ENCODE results near the gene CCDC28B. TPM values are rescaled to one million over a fixed set of nuclear protein-coding genes. Genes with fewer than 3 reads are reported as not detected.

Gene CCDC28B
- total RNA-seq, 3 donors from 2014 or later (not counting 1 experiment from before 2014, with no cell fraction given), result 19.3 to 30.6 (median 19.8) TPM

GRCh38 chr1:32240140-32240951, 40.0 kb downstream of the CCDC28B start:
- H3K4me1 ChIP-seq (ENCODE audit: control insufficient read depth, insufficient read depth, low read length), result peaks cover 26% of the 10 kb centered on the region
- H3K36me3 Mint-ChIP-seq, result no peaks in the 10 kb centered on the region
- H3K9me3 Mint-ChIP-seq, result no peaks in the 10 kb centered on the region
- peak; percentile 33 to 83 for DNase-seq
- H3K4me1 Mint-ChIP-seq, result peaks cover 0 to 25% of the 10 kb centered on the region in 2 donors
- no peaks in the 10 kb centered on the region for H3K36me3 ChIP-seq (ENCODE audit: control insufficient read depth, insufficient read depth, low read length)
- peak overlapping the region; percentile 89 for H3K4me3 Mint-ChIP-seq
- peak; percentile 57 to 73 (median 58) for ATAC-seq
- H3K27ac Mint-ChIP-seq, result peak overlapping the region in 1 of 2 donors; percentile 85
- 6% methylated on average over 62 of the region's 62 CpGs for WGBS (ENCODE audit: insufficient coverage)
- no peaks in the 10 kb centered on the region for H3K27me3 ChIP-seq (ENCODE audit: control insufficient read depth, insufficient read depth, low read length)
- peak overlapping the region; percentile 58 for H3K4me3 ChIP-seq (ENCODE audit: low read length)
- no peaks in the 10 kb centered on the region for H3K27me3 Mint-ChIP-seq (ENCODE audit: low read depth in 2 of 2)
- TF ChIP-seq CTCF (IDR thresholded peaks at IDR 0.05), result no peak
- no peaks in the 10 kb centered on the region for H3K9me3 ChIP-seq (ENCODE audit: control insufficient read depth, insufficient read depth, low read length)
- H3K27ac ChIP-seq (ENCODE audit: low read length), result no peak overlapping the region
- intact Hi-C loops (cut with micrococcal nuclease), result no loop called here

- Histone ChIP-seq H3K9me3 (ENCODE audit: control insufficient read depth, insufficient read depth, low read length) (no peaks in the 10 kb centered on the region), H3K4me1 (ENCODE audit: control insufficient read depth, insufficient read depth, low read length) (peaks cover 26% of the 10 kb centered on the region), H3K27ac (ENCODE audit: low read length) (no peak overlapping the region), H3K4me3 (ENCODE audit: low read length) (peak overlapping the region; percentile 58), H3K36me3 (ENCODE audit: control insufficient read depth, insufficient read depth, low read length) (no peaks in the 10 kb centered on the region), H3K27me3 (ENCODE audit: control insufficient read depth, insufficient read depth, low read length) (no peaks in the 10 kb centered on the region)
- H3K4me3 Mint-ChIP-seq, result peak overlapping the region; percentile 89
- WGBS (ENCODE audit: insufficient coverage), result 6% methylated on average over 55 of the region's 55 CpGs
- no peaks in the 10 kb centered on the region for H3K27me3 Mint-ChIP-seq (ENCODE audit: low read depth in 2 of 2)
- peaks cover 0 to 25% of the 10 kb centered on the region in 2 donors for H3K4me1 Mint-ChIP-seq
- H3K36me3 Mint-ChIP-seq, result no peaks in the 10 kb centered on the region
- DNase-seq, result peak; percentile 49 to 69
- peak overlapping the region; percentile 18 to 85 for H3K27ac Mint-ChIP-seq
- H3K9me3 Mint-ChIP-seq, result no peaks in the 10 kb centered on the region
- intact Hi-C loops (cut with micrococcal nuclease), result no loop called here
- TF ChIP-seq CTCF (IDR thresholded peaks at IDR 0.05), result no peak
- ATAC-seq, result peak; percentile 67 to 80 (median 68)
Observed at GRCh38 chr1:32241001-32241763, 40.8 kb downstream of the CCDC28B start.

GRCh38 chr1:32242341-32242851, 42.0 kb downstream of the CCDC28B start:
- no peaks in the 10 kb centered on the region for H3K9me3 ChIP-seq (ENCODE audit: control insufficient read depth, insufficient read depth, low read length)
- Mint-ChIP-seq H3K36me3 (no peaks in the 10 kb centered on the region), H3K4me3 (peak overlapping the region; percentile 28), H3K27me3 (ENCODE audit: low read depth in 2 of 2) (no peaks in the 10 kb centered on the region), H3K9me3 (no peaks in the 10 kb centered on the region), H3K27ac (peak overlapping the region in 1 of 2 donors; percentile 85), H3K4me1 (peaks cover 4 to 30% of the 10 kb centered on the region in 2 donors)
- no peaks in the 10 kb centered on the region for H3K27me3 ChIP-seq (ENCODE audit: control insufficient read depth, insufficient read depth, low read length)
- intact Hi-C loops (cut with micrococcal nuclease), result no loop called here
- no peaks in the 10 kb centered on the region for H3K36me3 ChIP-seq (ENCODE audit: control insufficient read depth, insufficient read depth, low read length)
- H3K4me1 ChIP-seq (ENCODE audit: control insufficient read depth, insufficient read depth, low read length), result peaks cover 29% of the 10 kb centered on the region
- no peak for ATAC-seq
- WGBS (ENCODE audit: insufficient coverage), result 49% methylated on average over 7 of the region's 7 CpGs
- TF ChIP-seq CTCF (IDR thresholded peaks at IDR 0.05), result no peak
- no peak overlapping the region for H3K4me3 ChIP-seq (ENCODE audit: low read length)
- H3K27ac ChIP-seq (ENCODE audit: low read length), result no peak overlapping the region
- DNase-seq, result no peak
